HL-60 (cell line): Measurements from ENCODE around the gene C17orf113.

Source experiments
- DNase-seq, 2 experiments: peaks; one replicate each; pipeline ENCODE4 v3.0.0-alpha.2; 2010 to 2020; ENCODE audit warnings: low read depth in 1 of 2, low spot score in 1 of 2
- H3K27ac ChIP-seq: fragments of 250-450 bp; sonication (Bioruptor Pico); replicated peaks from 2 replicates; pipeline ENCODE4 v1.5.1; 2020; ENCODE audit warnings: mild to moderate bottlenecking, moderate library complexity
- H3K27me3 ChIP-seq: fragments of 250-450 bp; sonication (Bioruptor Pico); 2 replicates; pipeline ENCODE4 v1.5.1; 2021; ENCODE audit warnings: mild to moderate bottlenecking, moderate library complexity; ENCODE audit not compliant: insufficient read depth, poor library complexity, severe bottlenecking
- H3K4me3 ChIP-seq: replicated peaks from 2 replicates; pipeline ENCODE4 v1.5.1; 2011; ENCODE audit warnings: mild to moderate bottlenecking, control low read depth, low read length; ENCODE audit not compliant: insufficient read depth
- GABPA ChIP-seq: IDR thresholded peaks from 2 replicates; pipeline ENCODE4 v1.6.1; 2012; ENCODE audit warnings: low read depth
- POLR2AphosphoS5 ChIP-seq: IDR thresholded peaks from 2 replicates; pipeline ENCODE4 v1.6.1; 2012; ENCODE audit warnings: low read depth
- REST ChIP-seq: IDR thresholded peaks from 2 replicates; pipeline ENCODE4 v1.6.1; 2012; ENCODE audit warnings: low read depth; ENCODE audit not compliant: insufficient replicate concordance
- SPI1 ChIP-seq: IDR thresholded peaks from 2 replicates; pipeline ENCODE4 v1.6.1; 2012; ENCODE audit warnings: low read depth, mild to moderate bottlenecking, borderline replicate concordance
- TF ChIP-seq, protein P1 (sequence below): IDR thresholded peaks from one replicate; pipeline ENCODE4 v1.5.1; 2011; ENCODE audit warnings: low read length, control low read depth, inconsistent platforms; ENCODE audit not compliant: insufficient read depth

C17orf113 gene

GRCh38 chr17:42001729-42002128, 48.7 kb downstream of the C17orf113 start:
- DNase-seq, result no peak
- Histone ChIP-seq H3K27me3 (no peaks in the 10 kb centered on the region), H3K27ac (no peak overlapping the region), H3K4me3 (no peak overlapping the region)
- TF ChIP-seq REST (no peak), GABPA (no peak)

GRCh38 chr17:42000413-42001133, 49.8 kb downstream of the C17orf113 start:
- Histone ChIP-seq H3K4me3 (no peak overlapping the region), H3K27me3 (no peaks in the 10 kb centered on the region), H3K27ac (no peak overlapping the region)
- DNase-seq, result no peak
- TF ChIP-seq REST (no peak), POLR2AphosphoS5 (no peak)

DNA sequence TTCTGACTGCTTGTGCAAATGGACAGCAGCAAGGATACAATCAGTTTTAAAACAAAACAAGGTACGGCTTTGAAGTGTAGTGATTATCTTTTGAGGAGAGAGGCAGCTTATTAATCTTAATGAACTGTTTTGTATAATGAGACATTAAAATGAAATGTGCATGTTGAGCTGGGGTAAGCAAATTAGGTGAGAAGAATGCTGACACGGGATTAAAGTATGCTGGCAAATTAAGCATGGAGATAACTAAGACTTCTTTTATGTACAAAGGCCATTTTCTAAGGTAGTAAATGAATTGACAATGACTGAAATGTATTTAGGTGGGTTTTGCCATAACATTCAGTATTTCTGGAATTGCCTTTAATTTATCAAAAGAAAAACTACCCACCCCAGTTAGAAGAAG, 51.9 kb downstream of the C17orf113 start:
- no peak for DNase-seq
- no peak overlapping the region for H3K27ac ChIP-seq
- TF ChIP-seq GABPA (no peak), REST (no peak), POLR2AphosphoS5 (no peak), SPI1 (no peak)
- TF ChIP-seq, protein P1, sequence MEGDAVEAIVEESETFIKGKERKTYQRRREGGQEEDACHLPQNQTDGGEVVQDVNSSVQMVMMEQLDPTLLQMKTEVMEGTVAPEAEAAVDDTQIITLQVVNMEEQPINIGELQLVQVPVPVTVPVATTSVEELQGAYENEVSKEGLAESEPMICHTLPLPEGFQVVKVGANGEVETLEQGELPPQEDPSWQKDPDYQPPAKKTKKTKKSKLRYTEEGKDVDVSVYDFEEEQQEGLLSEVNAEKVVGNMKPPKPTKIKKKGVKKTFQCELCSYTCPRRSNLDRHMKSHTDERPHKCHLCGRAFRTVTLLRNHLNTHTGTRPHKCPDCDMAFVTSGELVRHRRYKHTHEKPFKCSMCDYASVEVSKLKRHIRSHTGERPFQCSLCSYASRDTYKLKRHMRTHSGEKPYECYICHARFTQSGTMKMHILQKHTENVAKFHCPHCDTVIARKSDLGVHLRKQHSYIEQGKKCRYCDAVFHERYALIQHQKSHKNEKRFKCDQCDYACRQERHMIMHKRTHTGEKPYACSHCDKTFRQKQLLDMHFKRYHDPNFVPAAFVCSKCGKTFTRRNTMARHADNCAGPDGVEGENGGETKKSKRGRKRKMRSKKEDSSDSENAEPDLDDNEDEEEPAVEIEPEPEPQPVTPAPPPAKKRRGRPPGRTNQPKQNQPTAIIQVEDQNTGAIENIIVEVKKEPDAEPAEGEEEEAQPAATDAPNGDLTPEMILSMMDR, result no peak
- no peaks in the 10 kb centered on the region for H3K27me3 ChIP-seq
- H3K4me3 ChIP-seq, result no peak overlapping the region

DNA sequence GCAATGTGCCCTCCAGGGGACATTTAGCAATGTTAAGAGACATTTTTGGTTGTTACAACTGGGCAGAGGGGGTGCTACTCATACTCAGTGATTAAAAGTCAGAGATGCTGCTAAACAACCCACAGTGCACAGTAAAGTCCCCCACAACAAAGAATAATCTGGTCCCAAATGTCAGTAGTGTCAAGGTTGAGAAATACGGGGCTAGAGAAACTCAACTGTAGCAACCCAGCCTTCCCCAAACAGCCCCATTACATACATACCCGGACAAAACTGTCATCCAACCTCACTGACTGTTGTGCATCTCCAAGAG, 53.6 kb downstream of the C17orf113 start:
- Histone ChIP-seq H3K27ac (no peak overlapping the region), H3K4me3 (no peak overlapping the region), H3K27me3 (no peaks in the 10 kb centered on the region)
- TF ChIP-seq, protein P1, result no peak
- no peak for TF ChIP-seq GABPA
- no peak for TF ChIP-seq REST
- no peak for TF ChIP-seq SPI1
- TF ChIP-seq POLR2AphosphoS5, result no peak
- no peak for DNase-seq
